B cell (primary cell): ENCODE measurements around the gene CKAP2L. TPM values are rescaled to one million over a fixed set of nuclear protein-coding genes. Genes with fewer than 3 reads are reported as not detected.

Experiments used
- ATAC-seq: fragments of 200-7000 bp; cut with Tn5 transposase; one replicate; pipeline ENCODE4 v1.10.0; 2021; ENCODE audit warnings: low read depth, mild to moderate bottlenecking, moderate number of reproducible peaks, moderate library complexity
- CTCF ChIA-PET: fragments of 350-600 bp; sonication (Branson Sonifier 250); formaldehyde crosslinking; loops from one replicate; lab custom pipeline; 2021; ENCODE audit warnings: antibody characterized with exemption, inconsistent platforms; lab: Charles Lee
- POLR2A ChIA-PET: fragments of 350-600 bp; sonication (Branson Sonifier 250); formaldehyde crosslinking; loops from one replicate; lab custom pipeline; 2021; ENCODE audit warnings: antibody characterized with exemption; lab: Charles Lee
- DNase-seq: peaks from one replicate; pipeline ENCODE4 v3.0.0; 2013
- H2AFZ ChIP-seq: 2 replicates; pipeline ENCODE4 v1.6.1; 2012; ENCODE audit warnings: mild to moderate bottlenecking, low read depth, low read length; ENCODE audit not compliant: insufficient read depth, poor library complexity, severe bottlenecking
- H3K27ac ChIP-seq, 2 donors: 1 replicate in 1 of 2; 2 replicates in 1 of 2; pipeline ENCODE4 v1.5.1; 2012 to 2013; ENCODE audit warnings: low read length in 2 of 2, mild to moderate bottlenecking in 2 of 2, moderate library complexity in 1 of 2
- H3K27me3 ChIP-seq, 4 experiments: fragments of 200-600 bp in 1 of 4; sonication (generic) in 1 of 4; replicated peaks in 1 of 4; 1 replicate in 2 of 4; 2 replicates in 2 of 4; pipeline versions ENCODE4 v1.6.1 to v1.7.0; 2013 to 2016; ENCODE audit warnings: low read length in 3 of 4, mild to moderate bottlenecking in 2 of 4, mixed read lengths in 1 of 4, moderate library complexity in 1 of 4; ENCODE audit not compliant: insufficient read depth in 4 of 4, control insufficient read depth in 3 of 4; ENCODE audit errors: control extremely low read depth in 1 of 4
- H3K36me3 ChIP-seq, 2 experiments: replicated peaks in 1 of 2; 1 replicate in 1 of 2; 2 replicates in 1 of 2; pipeline versions ENCODE4 v1.6.1 to v1.7.1; 2013; ENCODE audit warnings: low read length in 1 of 2; ENCODE audit not compliant: insufficient read depth in 2 of 2, control insufficient read depth in 1 of 2; ENCODE audit errors: control extremely low read depth in 1 of 2, extremely low read depth in 1 of 2
- H3K4me1 ChIP-seq, 2 donors: fragments of 200-600 bp in 1 of 2; sonication (generic) in 1 of 2; 1 replicate in 1 of 2; 2 replicates in 1 of 2; pipeline versions ENCODE4 v1.5.1 to v1.6.1; 2013 to 2017; ENCODE audit warnings: low read length in 2 of 2; ENCODE audit not compliant: control insufficient read depth in 2 of 2, insufficient read depth in 2 of 2
- H3K4me2 ChIP-seq: replicated peaks from 2 replicates; pipeline ENCODE3; 2012; ENCODE audit warnings: mild to moderate bottlenecking, low read depth, low read length; ENCODE audit not compliant: poor library complexity, severe bottlenecking
- H3K4me3 ChIP-seq, 5 experiments: fragments of 200-600 bp in 1 of 5; sonication (generic) in 1 of 5; 1 replicate in 3 of 5; 2 replicates in 2 of 5; pipeline versions ENCODE4 v1.5.1 to v1.7.0; 2011 to 2016; ENCODE audit warnings: low read length in 4 of 5, mild to moderate bottlenecking in 4 of 5, low read depth in 2 of 5, control low read depth in 1 of 5, moderate library complexity in 1 of 5; ENCODE audit not compliant: insufficient read depth in 1 of 5; ENCODE audit errors: control extremely low read depth in 1 of 5, extremely low read depth in 1 of 5
- H3K79me2 ChIP-seq: fragments of 200-600 bp; sonication (generic); one replicate; pipeline ENCODE4 v1.6.0; 2016; ENCODE audit warnings: low read length; ENCODE audit not compliant: control insufficient read depth, insufficient read depth
- H3K9ac ChIP-seq: fragments of 200-600 bp; sonication (generic); 2 replicates; pipeline ENCODE4 v1.6.1; 2017; ENCODE audit warnings: mild to moderate bottlenecking, low read length, moderate library complexity
- H3K9me3 ChIP-seq, 3 donors: one replicate each; pipeline versions ENCODE4 v1.6.1 to v1.7.1; 2013; ENCODE audit warnings: low read length in 2 of 3; ENCODE audit not compliant: control insufficient read depth in 2 of 3, insufficient read depth in 1 of 3; ENCODE audit errors: control extremely low read depth in 1 of 3
- H4K20me1 ChIP-seq: 2 replicates; pipeline ENCODE4 v1.6.0; 2012; ENCODE audit warnings: mild to moderate bottlenecking, low read length; ENCODE audit not compliant: insufficient read depth, control insufficient read depth, poor library complexity, severe bottlenecking
- H3K27ac Mint-ChIP-seq: one replicate; pipeline ENCODE4 v1.8.0; 2021; ENCODE audit warnings: mixed read lengths
- H3K27me3 Mint-ChIP-seq: one replicate; pipeline ENCODE4 v1.8.0; 2021; ENCODE audit warnings: mixed read lengths
- H3K4me1 Mint-ChIP-seq: one replicate; pipeline ENCODE4 v1.8.0; 2021; ENCODE audit warnings: mixed read lengths
- H3K4me3 Mint-ChIP-seq: one replicate; pipeline ENCODE4 v1.8.0; 2021; ENCODE audit warnings: mixed read lengths
- H3K9me3 Mint-ChIP-seq: one replicate; pipeline ENCODE4 v1.8.0; 2022; ENCODE audit warnings: mixed read lengths; ENCODE audit not compliant: insufficient read depth
- EZH2 ChIP-seq: IDR thresholded peaks from 2 replicates; pipeline ENCODE4 v1.6.1; 2012; ENCODE audit warnings: borderline replicate concordance, low read depth, mild to moderate bottlenecking, moderate library complexity, low read length; ENCODE audit not compliant: insufficient read depth, poor library complexity, severe bottlenecking
- WGBS: methylation state at CpG from one replicate; pipeline ENCODE4 v1.1.5; 2013; ENCODE audit warnings: missing lambda C conversion rate; ENCODE audit not compliant: insufficient coverage; 5-methylcytosine and 5-hydroxymethylcytosine counted together
- intact Hi-C: fragments of 100-400 bp; cut with micrococcal nuclease; formaldehyde crosslinking; loops from one replicate; pipeline ENCODE4 v1.10.0; 2022
- polyA plus RNA-seq: library from polyadenylated mRNA; depleted of rRNA; stranded (reverse); fragments of >200 nt; gene quantifications from 2 replicates; pipeline ENCODE4 v1.2.3, GENCODE V29; 2012
- total RNA-seq, 2 donors: library from RNA; stranded (reverse); fragments of 120-200 nt in 1 of 2; gene quantifications; 1 replicate in 1 of 2; 2 replicates in 1 of 2; pipeline versions ENCODE4 v1.2.3 to v1.2.4, GENCODE V29; 2013 to 2022
- TF ChIP-seq, protein P1 (sequence below): fragments of 200-600 bp; IDR thresholded peaks from one replicate; pipeline ENCODE4 v1.8.0; 2022; ENCODE audit warnings: antibody characterized with exemption, mild to moderate bottlenecking

Gene CKAP2L
- total and polyA plus RNA-seq, 2 donors (not counting 1 experiment from before 2014, with no cell fraction given): 0.01 to 0.25 TPM

DNA sequence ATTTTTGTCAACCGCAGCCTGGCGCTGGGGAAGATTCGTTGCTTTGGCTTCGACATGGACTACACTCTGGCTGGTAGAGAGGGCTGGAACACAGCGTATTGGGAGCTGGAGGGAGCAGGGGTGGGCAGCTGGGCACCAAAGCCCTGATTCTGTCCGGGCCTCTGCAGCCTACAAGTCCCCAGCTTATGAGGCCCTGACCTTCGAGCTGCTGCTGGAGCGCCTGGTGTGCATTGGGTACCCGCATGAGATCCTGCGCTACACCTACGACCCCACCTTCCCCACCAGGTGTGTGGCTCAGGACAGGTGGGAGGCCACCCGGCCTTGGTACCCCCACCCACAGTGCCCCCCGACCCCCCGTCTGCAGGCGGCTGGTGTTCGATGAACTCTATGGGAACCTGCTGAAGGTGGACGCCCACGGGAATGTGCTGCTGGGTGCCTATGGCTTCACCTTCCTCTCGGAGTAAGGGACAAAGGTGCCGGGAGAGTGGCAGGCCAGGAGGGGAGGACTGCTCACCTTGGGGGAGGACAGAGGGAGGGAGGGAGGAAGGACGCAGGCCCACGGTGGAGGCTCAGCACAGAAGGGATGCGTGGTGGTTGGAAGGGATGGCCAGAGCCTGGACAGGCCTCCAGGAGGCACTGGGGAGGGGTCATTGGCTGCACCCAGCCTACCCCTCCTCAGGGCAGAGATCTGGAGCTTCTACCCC is 42.4 kb downstream of the CKAP2L start:
- Histone ChIP-seq H3K9me3 (peaks cover 0 to 4% (median 0%) of the 10 kb centered on the region in 3 donors), H3K27ac (no peak overlapping the region), H3K4me2 (no peak overlapping the region), H3K9ac (no peak overlapping the region), H4K20me1 (no peaks in the 10 kb centered on the region), H3K79me2 (no peaks in the 10 kb centered on the region), H3K4me1 (peaks cover 8 to 27% of the 10 kb centered on the region in 2 donors), H3K27me3 (no peaks in the 10 kb centered on the region), H3K36me3 (no peaks in the 10 kb centered on the region), H3K4me3 (no peak overlapping the region), H2AFZ (no peak overlapping the region)
- TF ChIP-seq, protein P1, sequence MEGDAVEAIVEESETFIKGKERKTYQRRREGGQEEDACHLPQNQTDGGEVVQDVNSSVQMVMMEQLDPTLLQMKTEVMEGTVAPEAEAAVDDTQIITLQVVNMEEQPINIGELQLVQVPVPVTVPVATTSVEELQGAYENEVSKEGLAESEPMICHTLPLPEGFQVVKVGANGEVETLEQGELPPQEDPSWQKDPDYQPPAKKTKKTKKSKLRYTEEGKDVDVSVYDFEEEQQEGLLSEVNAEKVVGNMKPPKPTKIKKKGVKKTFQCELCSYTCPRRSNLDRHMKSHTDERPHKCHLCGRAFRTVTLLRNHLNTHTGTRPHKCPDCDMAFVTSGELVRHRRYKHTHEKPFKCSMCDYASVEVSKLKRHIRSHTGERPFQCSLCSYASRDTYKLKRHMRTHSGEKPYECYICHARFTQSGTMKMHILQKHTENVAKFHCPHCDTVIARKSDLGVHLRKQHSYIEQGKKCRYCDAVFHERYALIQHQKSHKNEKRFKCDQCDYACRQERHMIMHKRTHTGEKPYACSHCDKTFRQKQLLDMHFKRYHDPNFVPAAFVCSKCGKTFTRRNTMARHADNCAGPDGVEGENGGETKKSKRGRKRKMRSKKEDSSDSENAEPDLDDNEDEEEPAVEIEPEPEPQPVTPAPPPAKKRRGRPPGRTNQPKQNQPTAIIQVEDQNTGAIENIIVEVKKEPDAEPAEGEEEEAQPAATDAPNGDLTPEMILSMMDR: no peak
- no peak for TF ChIP-seq EZH2
- POLR2A ChIA-PET: no interaction called here
- Mint-ChIP-seq H3K27ac (no peak overlapping the region), H3K9me3 (no peaks in the 10 kb centered on the region), H3K27me3 (no peaks in the 10 kb centered on the region), H3K4me3 (no peak overlapping the region), H3K4me1 (peaks cover 17% of the 10 kb centered on the region)
- CTCF ChIA-PET: interaction anchor here (1.0 to 19.8 kb wide), 4 partner anchors 15 to 121 kb away, joined by 3 to 496 read pairs (median 84); no protein-coding TSS in a partner anchor
- no peak for ATAC-seq
- no peak for DNase-seq
- 93% methylated on average over 21 of the region's 23 CpGs for WGBS
- intact Hi-C loops: loop anchor here (10.0 kb wide), 1 partner anchor 667 kb away; the partner anchor contains the start of gene TMEM87B

DNA sequence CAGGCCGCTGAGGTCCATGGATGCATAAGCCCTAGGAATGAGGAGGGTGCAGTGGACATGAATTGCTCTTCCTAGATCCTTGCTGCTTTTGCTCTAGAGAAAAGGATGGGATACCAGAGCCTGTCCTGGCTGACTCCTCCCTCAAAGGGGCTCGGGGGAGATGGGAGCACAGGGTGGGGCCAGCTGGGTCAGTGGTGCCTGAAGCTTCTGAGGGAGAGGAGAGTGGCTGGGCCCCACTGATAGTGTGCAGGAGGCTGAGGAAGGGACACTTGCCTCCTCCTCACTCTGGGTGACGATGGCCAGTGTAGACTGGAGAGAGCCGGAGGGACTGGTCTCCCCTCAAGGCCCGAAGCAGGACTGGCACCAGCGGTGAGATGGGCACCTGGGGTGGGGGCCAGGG is 43.6 kb downstream of the CKAP2L start, which contains the start of gene NT5DC4:
TSS of gene NT5DC4 (plus strand) at position 236 of the 400 bp plus-strand sequence. CDS start at position 296, 60 bp downstream.
- Histone ChIP-seq H4K20me1 (no peaks in the 10 kb centered on the region), H3K4me3 (no peak within 1 kb of the TSS), H3K9me3 (peaks cover 0 to 4% (median 0%) of the 10 kb centered on the region in 3 donors), H3K4me1 (peaks cover 0 to 15% of the 10 kb centered on the region in 2 donors), H3K36me3 (no peaks in the 10 kb centered on the region), H3K27ac (no peak within 1 kb of the TSS), H3K9ac (no peak within 1 kb of the TSS), H3K4me2 (no peak within 1 kb of the TSS), H3K27me3 (no peaks in the 10 kb centered on the region), H3K79me2 (no peaks in the 10 kb centered on the region), H2AFZ (no peak within 1 kb of the TSS)
- WGBS: 100% methylated on average over 5 of the region's 6 CpGs
- no peaks in the 10 kb centered on the region for H3K9me3 Mint-ChIP-seq
- no peak for ATAC-seq
- no peaks in the 10 kb centered on the region for H3K27me3 Mint-ChIP-seq
- POLR2A ChIA-PET: no interaction called here
- H3K4me1 Mint-ChIP-seq: peaks cover 6% of the 10 kb centered on the region
- H3K27ac Mint-ChIP-seq: no peak within 1 kb of the TSS
- no peak for DNase-seq
- no peak for TF ChIP-seq EZH2
- TF ChIP-seq, protein P1: no peak
- no peak within 1 kb of the TSS for H3K4me3 Mint-ChIP-seq
- CTCF ChIA-PET: interaction anchor here (19.8 kb wide), 1 partner anchor 91 kb away, joined by 496 read pairs; no protein-coding TSS in a partner anchor
- intact Hi-C loops: loop anchor here (10.0 kb wide), 1 partner anchor 666 kb away; the partner anchor contains the start of gene TMEM87B
